ENCODE measurements around the gene PSMB1. TPM values are rescaled to one million over a fixed set of nuclear protein-coding genes. Genes with fewer than 3 reads are reported as not detected.

The PSMB1 gene
- total and polyA plus RNA-seq, 5 donors from 2014 or later = 103 to 702 (median 565) TPM

GRCh38 chr6:170578909-170579308, 25.8 kb upstream of the PSMB1 start:
- Mint-ChIP-seq H3K9me3 (no peaks in the 10 kb centered on the region), H3K4me3 (peak overlapping the region in 1 of 4 donors; percentile 7), H3K27me3 (no peaks in the 10 kb centered on the region), H3K27ac (peak overlapping the region in 1 of 3 donors; percentile 49), H3K36me3 (peaks cover 26% of the 10 kb centered on the region), H3K4me1 (peaks cover 10 to 32% (median 26%) of the 10 kb centered on the region in 4 donors)
- no peak overlapping the region for H3K4me3 ChIP-seq (ENCODE audit: low read depth, low read length)
- H3K36me3 ChIP-seq (ENCODE audit: control insufficient read depth, insufficient read depth, low read length) = peaks cover 70% of the 10 kb centered on the region
- H3K27me3 ChIP-seq (ENCODE audit: control insufficient read depth, insufficient read depth, low read length) = no peaks in the 10 kb centered on the region
- H3K9me3 ChIP-seq (ENCODE audit: control insufficient read depth in 2 of 2, low read length in 2 of 2) = no peaks in the 10 kb centered on the region
- DNase-seq = no peak
- no peak for ATAC-seq (ENCODE audit: low read depth in 2 of 2)
- H3K27ac ChIP-seq (ENCODE audit: insufficient read depth, low read length, poor library complexity, severe bottlenecking) = no peak overlapping the region
- peaks cover 10% of the 10 kb centered on the region for H3K4me1 ChIP-seq (ENCODE audit: control insufficient read depth, insufficient read depth, low read length, poor library complexity, severe bottlenecking)

- Histone ChIP-seq H3K27ac (ENCODE audit: insufficient read depth, low read length, poor library complexity, severe bottlenecking) (no peak overlapping the region), H3K36me3 (ENCODE audit: control insufficient read depth, insufficient read depth, low read length) (peaks cover 70% of the 10 kb centered on the region), H3K9me3 (ENCODE audit: control insufficient read depth in 2 of 2, low read length in 2 of 2) (no peaks in the 10 kb centered on the region), H3K4me1 (ENCODE audit: control insufficient read depth, insufficient read depth, low read length, poor library complexity, severe bottlenecking) (no peaks in the 10 kb centered on the region), H3K4me3 (ENCODE audit: low read depth, low read length) (no peak overlapping the region), H3K27me3 (ENCODE audit: control insufficient read depth, insufficient read depth, low read length) (no peaks in the 10 kb centered on the region)
- Mint-ChIP-seq H3K27me3 (no peaks in the 10 kb centered on the region), H3K27ac (no peak overlapping the region), H3K9me3 (no peaks in the 10 kb centered on the region), H3K4me1 (peaks cover 0 to 8% (median 3%) of the 10 kb centered on the region in 4 donors), H3K4me3 (no peak overlapping the region), H3K36me3 (peaks cover 17% of the 10 kb centered on the region)
- ATAC-seq (ENCODE audit: low read depth in 2 of 2) (no peak), DNase-seq (no peak)
These were observed 22.1 kb upstream of the PSMB1 start for GRCh38 chr6:170575250-170575649.

GRCh38 chr6:170572704-170573466, 19.8 kb upstream of the PSMB1 start:
- peaks cover 70% of the 10 kb centered on the region for H3K36me3 ChIP-seq (ENCODE audit: control insufficient read depth, insufficient read depth, low read length)
- no peaks in the 10 kb centered on the region for H3K9me3 Mint-ChIP-seq
- no peak for ATAC-seq (ENCODE audit: low read depth in 2 of 2)
- DNase-seq = no peak
- no peak overlapping the region for H3K27ac Mint-ChIP-seq
- no peaks in the 10 kb centered on the region for H3K27me3 Mint-ChIP-seq
- H3K36me3 Mint-ChIP-seq = peaks cover 27% of the 10 kb centered on the region
- no peak overlapping the region for H3K4me3 Mint-ChIP-seq
- no peaks in the 10 kb centered on the region for H3K27me3 ChIP-seq (ENCODE audit: control insufficient read depth, insufficient read depth, low read length)
- H3K4me1 ChIP-seq (ENCODE audit: control insufficient read depth, insufficient read depth, low read length, poor library complexity, severe bottlenecking) = no peaks in the 10 kb centered on the region
- H3K9me3 ChIP-seq (ENCODE audit: control insufficient read depth in 2 of 2, low read length in 2 of 2) = no peaks in the 10 kb centered on the region
- no peak overlapping the region for H3K27ac ChIP-seq (ENCODE audit: insufficient read depth, low read length, poor library complexity, severe bottlenecking)
- H3K4me3 ChIP-seq (ENCODE audit: low read depth, low read length) = no peak overlapping the region
- H3K4me1 Mint-ChIP-seq = no peaks in the 10 kb centered on the region

- no peaks in the 10 kb centered on the region for H3K9me3 Mint-ChIP-seq
- no peaks in the 10 kb centered on the region for H3K9me3 ChIP-seq (ENCODE audit: control insufficient read depth in 2 of 2, low read length in 2 of 2)
- peaks cover 74% of the 10 kb centered on the region for H3K36me3 ChIP-seq (ENCODE audit: control insufficient read depth, insufficient read depth, low read length)
- no peak overlapping the region for H3K27ac Mint-ChIP-seq
- H3K4me1 Mint-ChIP-seq = peaks cover 14 to 22% (median 15%) of the 10 kb centered on the region in 4 donors
- no peak for DNase-seq
- no peak overlapping the region for H3K27ac ChIP-seq (ENCODE audit: insufficient read depth, low read length, poor library complexity, severe bottlenecking)
- no peak overlapping the region for H3K4me3 ChIP-seq (ENCODE audit: low read depth, low read length)
- H3K36me3 Mint-ChIP-seq = peaks cover 37% of the 10 kb centered on the region
- H3K27me3 ChIP-seq (ENCODE audit: control insufficient read depth, insufficient read depth, low read length) = no peaks in the 10 kb centered on the region
- no peaks in the 10 kb centered on the region for H3K4me1 ChIP-seq (ENCODE audit: control insufficient read depth, insufficient read depth, low read length, poor library complexity, severe bottlenecking)
- no peak overlapping the region for H3K4me3 Mint-ChIP-seq
- H3K27me3 Mint-ChIP-seq = no peaks in the 10 kb centered on the region
- no peak for ATAC-seq (ENCODE audit: low read depth in 2 of 2)
These were observed 11.9 kb upstream of the PSMB1 start for GRCh38 chr6:170564936-170565530.

- Histone ChIP-seq H3K27me3 (ENCODE audit: control insufficient read depth, insufficient read depth, low read length) (no peaks in the 10 kb centered on the region), H3K27ac (ENCODE audit: insufficient read depth, low read length, poor library complexity, severe bottlenecking) (no peak overlapping the region), H3K4me3 (ENCODE audit: low read depth, low read length) (no peak overlapping the region), H3K4me1 (ENCODE audit: control insufficient read depth, insufficient read depth, low read length, poor library complexity, severe bottlenecking) (no peaks in the 10 kb centered on the region), H3K36me3 (ENCODE audit: control insufficient read depth, insufficient read depth, low read length) (peaks cover 58% of the 10 kb centered on the region), H3K9me3 (ENCODE audit: control insufficient read depth in 2 of 2, low read length in 2 of 2) (no peaks in the 10 kb centered on the region)
- Mint-ChIP-seq H3K36me3 (peaks cover 31% of the 10 kb centered on the region), H3K27me3 (no peaks in the 10 kb centered on the region), H3K4me1 (peaks cover 17 to 51% (median 31%) of the 10 kb centered on the region in 4 donors), H3K4me3 (no peak overlapping the region), H3K9me3 (no peaks in the 10 kb centered on the region), H3K27ac (no peak overlapping the region)
- no peak for ATAC-seq (ENCODE audit: low read depth in 2 of 2)
- no peak for DNase-seq
These were observed 8.4 kb upstream of the PSMB1 start for GRCh38 chr6:170561555-170561954.

GRCh38 chr6:170555305-170555704, 2.2 kb upstream of the PSMB1 start:
- ATAC-seq (ENCODE audit: low read depth in 2 of 2) = no peak
- H3K4me3 ChIP-seq (ENCODE audit: low read depth, low read length) = peak overlapping the region; percentile 77
- H3K27ac ChIP-seq (ENCODE audit: insufficient read depth, low read length, poor library complexity, severe bottlenecking) = no peak overlapping the region
- Mint-ChIP-seq H3K9me3 (no peaks in the 10 kb centered on the region), H3K4me3 (no peak overlapping the region), H3K27me3 (no peaks in the 10 kb centered on the region), H3K4me1 (peaks cover 0 to 40% (median 27%) of the 10 kb centered on the region in 4 donors), H3K36me3 (peaks cover 15% of the 10 kb centered on the region), H3K27ac (no peak overlapping the region)
- no peak for DNase-seq
- peaks cover 12% of the 10 kb centered on the region for H3K36me3 ChIP-seq (ENCODE audit: control insufficient read depth, insufficient read depth, low read length)
- H3K9me3 ChIP-seq (ENCODE audit: control insufficient read depth in 2 of 2, low read length in 2 of 2) = no peaks in the 10 kb centered on the region
- H3K4me1 ChIP-seq (ENCODE audit: control insufficient read depth, insufficient read depth, low read length, poor library complexity, severe bottlenecking) = peaks cover 35% of the 10 kb centered on the region
- H3K27me3 ChIP-seq (ENCODE audit: control insufficient read depth, insufficient read depth, low read length) = no peaks in the 10 kb centered on the region

- Mint-ChIP-seq H3K9me3 (no peaks in the 10 kb centered on the region), H3K4me1 (peaks cover 0 to 41% (median 30%) of the 10 kb centered on the region in 4 donors), H3K27me3 (no peaks in the 10 kb centered on the region), H3K27ac (no peak overlapping the region), H3K4me3 (no peak overlapping the region), H3K36me3 (peaks cover 12% of the 10 kb centered on the region)
- H3K4me1 ChIP-seq (ENCODE audit: control insufficient read depth, insufficient read depth, low read length, poor library complexity, severe bottlenecking) = peaks cover 41% of the 10 kb centered on the region
- peaks cover 12% of the 10 kb centered on the region for H3K36me3 ChIP-seq (ENCODE audit: control insufficient read depth, insufficient read depth, low read length)
- ATAC-seq (ENCODE audit: low read depth in 2 of 2) (no peak), DNase-seq (no peak)
- H3K27ac ChIP-seq (ENCODE audit: insufficient read depth, low read length, poor library complexity, severe bottlenecking) = peak overlapping the region; percentile 99
- peak overlapping the region; percentile 77 for H3K4me3 ChIP-seq (ENCODE audit: low read depth, low read length)
- H3K9me3 ChIP-seq (ENCODE audit: control insufficient read depth in 2 of 2, low read length in 2 of 2) = no peaks in the 10 kb centered on the region
- no peaks in the 10 kb centered on the region for H3K27me3 ChIP-seq (ENCODE audit: control insufficient read depth, insufficient read depth, low read length)
These were observed 1.7 kb upstream of the PSMB1 start for GRCh38 chr6:170554796-170555137.

Data from CD4-positive, CD25-positive, alpha-beta regulatory T cell (primary cell).